ENCODE measurements around the gene HBE1. TPM values are rescaled to one million over a fixed set of nuclear protein-coding genes. Genes with fewer than 3 reads are reported as not detected.

The HBE1 gene
- polyA plus RNA-seq, 1 of the 3 experiments (the other 2 are of a cell fraction), result 2.4 TPM

GRCh38 chr11:5283882-5284281 is 14.1 kb upstream of the HBE1 start:
- H3K27me3 ChIP-seq (ENCODE audit: insufficient read depth), result no peaks in the 10 kb centered on the region
- DNase-seq, result no peak
- CTCF ChIA-PET, result no interaction called here
- no peaks in the 10 kb centered on the region for H3K79me2 ChIP-seq (ENCODE audit: insufficient read depth)
- H3K9ac ChIP-seq, result no peak overlapping the region
- 7% methylated on average over 1 of the region's 1 CpG for WGBS (ENCODE audit: low lambda C conversion rate)
- no peak overlapping the region for H3K4me3 ChIP-seq (ENCODE audit: low read depth in 2 of 2, low read length in 1 of 2)
- no peak for TF ChIP-seq FOSL2 (IDR thresholded peaks at IDR 0.05; ENCODE audit: borderline replicate concordance, low read depth)
- H3K9me2 ChIP-seq, result no peaks in the 10 kb centered on the region
- POLR2A ChIA-PET, result no interaction called here
- H2AFZ ChIP-seq (ENCODE audit: low read depth), result no peak overlapping the region
- H3K36me3 ChIP-seq (replicated peaks in 1 of 2; ENCODE audit: control insufficient read depth in 1 of 2, insufficient read depth in 2 of 2, low read length in 1 of 2), result no peaks in the 10 kb centered on the region
- H3F3A ChIP-seq (replicated peaks; ENCODE audit: insufficient read depth), result no peaks in the 10 kb centered on the region
- H3K4me2 ChIP-seq, result no peak overlapping the region
- no peak overlapping the region for H3K27ac ChIP-seq (ENCODE audit: low read depth in 2 of 2, low read length in 1 of 2)
- no peaks in the 10 kb centered on the region for H4K20me1 ChIP-seq (ENCODE audit: insufficient read depth)
- H3K4me1 ChIP-seq (ENCODE audit: control insufficient read depth in 1 of 2, insufficient read depth in 2 of 2, low read depth in 1 of 2, low read length in 1 of 2), result no peaks in the 10 kb centered on the region
- no peaks in the 10 kb centered on the region for H3K9me3 ChIP-seq

- Histone ChIP-seq H3K4me1 (ENCODE audit: control insufficient read depth in 1 of 2, insufficient read depth in 2 of 2, low read depth in 1 of 2, low read length in 1 of 2) (no peaks in the 10 kb centered on the region), H3K9ac (no peak overlapping the region), H3K9me3 (no peaks in the 10 kb centered on the region), H4K20me1 (ENCODE audit: insufficient read depth) (no peaks in the 10 kb centered on the region), H3K36me3 (replicated peaks in 1 of 2; ENCODE audit: control insufficient read depth in 1 of 2, insufficient read depth in 2 of 2, low read length in 1 of 2) (no peaks in the 10 kb centered on the region), H3K27me3 (ENCODE audit: insufficient read depth) (no peaks in the 10 kb centered on the region), H3K79me2 (ENCODE audit: insufficient read depth) (no peaks in the 10 kb centered on the region), H3K4me2 (no peak overlapping the region), H3K9me2 (no peaks in the 10 kb centered on the region), H3K4me3 (ENCODE audit: low read depth in 2 of 2, low read length in 1 of 2) (no peak overlapping the region), H2AFZ (ENCODE audit: low read depth) (no peak overlapping the region), H3K27ac (ENCODE audit: low read depth in 2 of 2, low read length in 1 of 2) (no peak overlapping the region), H3F3A (replicated peaks; ENCODE audit: insufficient read depth) (no peaks in the 10 kb centered on the region)
- TF ChIP-seq REST (IDR thresholded peaks at IDR 0.05; ENCODE audit: low read depth, low read length) (no peak), IRF3 (IDR thresholded peaks at IDR 0.05; ENCODE audit: low read depth, low read length) (no peak), FOXJ3 (CRISPR knock-in tag; IDR thresholded peaks at IDR 0.05) (no peak), MEF2A (IDR thresholded peaks at IDR 0.05; ENCODE audit: borderline replicate concordance, low read depth) (no peak), USF1 (IDR thresholded peaks at IDR 0.05; ENCODE audit: borderline replicate concordance, low read depth) (no peak), RAD21 (IDR thresholded peaks at IDR 0.05; ENCODE audit: low read length) (no peak), ZBTB33 (IDR thresholded peaks at IDR 0.05; ENCODE audit: borderline replicate concordance, low read depth) (no peak)
- ChIA-PET CTCF (no interaction called here), POLR2A (no interaction called here)
- DNase-seq, result no peak
- 11% methylated on average over 3 of the region's 3 CpGs for WGBS (ENCODE audit: low lambda C conversion rate)
Observed at GRCh38 chr11:5283086-5283485, 13.3 kb upstream of the HBE1 start.

Data from SK-N-SH (cell line).